Measurements from ENCODE around the gene DIPK1A. TPM values are rescaled to one million over a fixed set of nuclear protein-coding genes. Genes with fewer than 3 reads are reported as not detected.

DIPK1A gene
- total RNA-seq, 1 experiment from 2014 or later = 3.8 TPM

- no peak overlapping the region for H2BK5ac ChIP-seq (ENCODE audit: insufficient read length, low read length)
- no peak overlapping the region for H2BK12ac ChIP-seq (ENCODE audit: insufficient read length, low read depth, low read length)
- no peak overlapping the region for H3K23ac ChIP-seq (ENCODE audit: insufficient read length, low read depth, low read length)
- no peak overlapping the region for H3K4me2 ChIP-seq (ENCODE audit: insufficient read depth, insufficient read length, low read length)
- H3K79me2 ChIP-seq (ENCODE audit: insufficient read depth, low read length) = no peaks in the 10 kb centered on the region
- H4K91ac ChIP-seq (ENCODE audit: insufficient read length, low read depth, low read length) = no peak overlapping the region
- no peaks in the 10 kb centered on the region for H3K4me1 Mint-ChIP-seq
- H3K56ac ChIP-seq (ENCODE audit: insufficient read length, low read depth, low read length) = no peak overlapping the region
- peaks cover 3 to 5% of the 10 kb centered on the region in 2 experiments; a peak in 2 of 5 replicates for H3K9me3 Mint-ChIP-seq
- no peaks in the 10 kb centered on the region for H3K27me3 ChIP-seq (ENCODE audit: insufficient read depth, low read length)
- H2AFZ ChIP-seq (ENCODE audit: low read length) = no peak overlapping the region
- H3K14ac ChIP-seq (ENCODE audit: insufficient read depth, low read length) = no peak overlapping the region
- H4K20me1 ChIP-seq (ENCODE audit: control insufficient read depth, insufficient read depth, insufficient read length) = no peaks in the 10 kb centered on the region
- H2BK15ac ChIP-seq (ENCODE audit: low read depth, low read length) = no peak overlapping the region
- no peak overlapping the region for H3K9ac ChIP-seq (ENCODE audit: extremely low read depth, insufficient read length, low read length)
- H3K79me1 ChIP-seq (ENCODE audit: insufficient read depth, low read depth, low read length, poor library complexity, severe bottlenecking) = no peaks in the 10 kb centered on the region
- DNase-seq = no peak
- H4K5ac ChIP-seq (ENCODE audit: insufficient read length, low read depth, low read length) = no peak overlapping the region
- H3K27me3 Mint-ChIP-seq (ENCODE audit: low read depth) = no peaks in the 10 kb centered on the region; the same call in 1 of the 2 replicates
- no peak overlapping the region for H2AK5ac ChIP-seq (ENCODE audit: insufficient read length, low read length)
- no peak overlapping the region for H3K4me3 Mint-ChIP-seq
- no peak overlapping the region for H3T11ph ChIP-seq (ENCODE audit: low read length)
- H3K23me2 ChIP-seq (ENCODE audit: insufficient read length, low read depth, low read length, poor library complexity, severe bottlenecking) = no peaks in the 10 kb centered on the region
- no peak overlapping the region for H2BK20ac ChIP-seq (ENCODE audit: low read depth, low read length, poor library complexity, severe bottlenecking)
- no peaks in the 10 kb centered on the region for H3K9me3 ChIP-seq (ENCODE audit: control insufficient read depth, low read depth, low read length)
- no peaks in the 10 kb centered on the region for H3K4me1 ChIP-seq (ENCODE audit: insufficient read depth, low read length)
- no peak overlapping the region for H2BK120ac ChIP-seq (ENCODE audit: low read depth, low read length, poor library complexity, severe bottlenecking)
- H3K36me3 Mint-ChIP-seq (ENCODE audit: insufficient read depth in 1 of 3, low read depth in 3 of 3) = no peaks in the 10 kb centered on the region; a peak in 1 of 7 replicates
- no peak overlapping the region for H4K8ac ChIP-seq (replicated peaks; ENCODE audit: insufficient read length, low read depth, low read length)
- no peak for TF ChIP-seq CTCF (conservative IDR thresholded peaks at IDR 0.05)
- H3K18ac ChIP-seq (ENCODE audit: insufficient read length, low read depth, low read length) = no peak overlapping the region
- no peak overlapping the region for H3K27ac ChIP-seq (ENCODE audit: insufficient read length, low read depth, low read length)
- H3K4ac ChIP-seq (ENCODE audit: low read depth, low read length) = no peak overlapping the region
- H3K27ac Mint-ChIP-seq = no peak overlapping the region
Observed at GRCh38 chr1:92985101-92985500, 23.8 kb upstream of the DIPK1A start.

Measured in H9 (cell line).